GM12801 (cell line): ENCODE results near the gene SLC10A1.

Experiments used
- TF ChIP-seq, protein P1 (sequence below): IDR thresholded peaks from one replicate; pipeline ENCODE4 v1.5.1; 2011; ENCODE audit warnings: control low read depth; ENCODE audit not compliant: insufficient read length; ENCODE audit errors: extremely low read depth

SLC10A1 gene

DNA sequence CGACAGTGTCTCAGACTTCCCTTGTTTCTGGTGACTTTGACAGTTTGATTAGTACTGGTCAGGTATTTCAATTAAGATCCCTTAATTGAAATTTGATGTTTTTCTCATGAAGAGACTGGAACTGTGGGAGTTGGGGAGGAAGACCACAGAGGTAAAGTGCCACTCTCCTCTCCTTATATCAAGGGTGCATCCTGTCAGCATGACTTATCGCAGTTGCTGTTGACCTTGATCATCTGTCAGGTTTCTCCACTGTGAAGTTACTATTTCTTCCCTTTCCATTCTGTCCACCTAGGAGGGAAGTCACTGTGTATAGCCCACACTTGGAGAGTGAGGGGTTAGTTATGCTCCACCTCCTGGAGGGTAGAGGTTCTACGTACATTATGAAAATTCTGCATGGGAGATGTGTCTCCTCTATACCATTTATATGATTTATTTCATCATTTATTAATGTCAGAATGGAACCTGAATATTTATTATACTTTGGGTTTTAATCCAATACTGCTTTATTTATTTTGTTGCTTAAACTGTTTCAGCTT lies 41.9 kb upstream of the SLC10A1 start:
- TF ChIP-seq, protein P1, sequence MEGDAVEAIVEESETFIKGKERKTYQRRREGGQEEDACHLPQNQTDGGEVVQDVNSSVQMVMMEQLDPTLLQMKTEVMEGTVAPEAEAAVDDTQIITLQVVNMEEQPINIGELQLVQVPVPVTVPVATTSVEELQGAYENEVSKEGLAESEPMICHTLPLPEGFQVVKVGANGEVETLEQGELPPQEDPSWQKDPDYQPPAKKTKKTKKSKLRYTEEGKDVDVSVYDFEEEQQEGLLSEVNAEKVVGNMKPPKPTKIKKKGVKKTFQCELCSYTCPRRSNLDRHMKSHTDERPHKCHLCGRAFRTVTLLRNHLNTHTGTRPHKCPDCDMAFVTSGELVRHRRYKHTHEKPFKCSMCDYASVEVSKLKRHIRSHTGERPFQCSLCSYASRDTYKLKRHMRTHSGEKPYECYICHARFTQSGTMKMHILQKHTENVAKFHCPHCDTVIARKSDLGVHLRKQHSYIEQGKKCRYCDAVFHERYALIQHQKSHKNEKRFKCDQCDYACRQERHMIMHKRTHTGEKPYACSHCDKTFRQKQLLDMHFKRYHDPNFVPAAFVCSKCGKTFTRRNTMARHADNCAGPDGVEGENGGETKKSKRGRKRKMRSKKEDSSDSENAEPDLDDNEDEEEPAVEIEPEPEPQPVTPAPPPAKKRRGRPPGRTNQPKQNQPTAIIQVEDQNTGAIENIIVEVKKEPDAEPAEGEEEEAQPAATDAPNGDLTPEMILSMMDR, result no peak

DNA sequence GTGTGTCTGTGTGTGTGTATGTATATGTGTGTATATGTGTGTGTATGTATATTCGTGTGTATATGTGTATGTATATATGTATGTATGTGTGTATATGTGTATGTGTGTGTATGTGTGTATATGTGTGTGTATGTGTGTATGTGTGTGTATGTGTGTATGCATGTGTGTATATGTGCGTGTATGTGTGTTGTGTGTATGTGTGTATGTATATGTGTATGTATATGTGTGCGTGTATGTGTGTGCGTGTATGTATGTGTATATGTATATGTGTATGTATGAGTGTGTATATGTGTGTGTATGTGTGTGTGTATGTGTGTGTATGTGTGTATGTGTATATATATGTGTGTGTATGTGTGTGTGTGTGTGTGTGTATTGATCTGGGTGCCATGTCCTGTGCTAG lies 31.8 kb upstream of the SLC10A1 start:
- TF ChIP-seq, protein P1, result no peak

- TF ChIP-seq, protein P1, result no peak
These were observed 31.3 kb upstream of the SLC10A1 start for GRCh38 chr14:69828354-69828753.

- TF ChIP-seq, protein P1, result no peak
These were observed 30.5 kb upstream of the SLC10A1 start for GRCh38 chr14:69827560-69827959.

GRCh38 chr14:69822456-69822855 lies 25.4 kb upstream of the SLC10A1 start:
- TF ChIP-seq, protein P1, result no peak

- TF ChIP-seq, protein P1, result no peak
These were observed 23.9 kb upstream of the SLC10A1 start for GRCh38 chr14:69820991-69821390.

DNA sequence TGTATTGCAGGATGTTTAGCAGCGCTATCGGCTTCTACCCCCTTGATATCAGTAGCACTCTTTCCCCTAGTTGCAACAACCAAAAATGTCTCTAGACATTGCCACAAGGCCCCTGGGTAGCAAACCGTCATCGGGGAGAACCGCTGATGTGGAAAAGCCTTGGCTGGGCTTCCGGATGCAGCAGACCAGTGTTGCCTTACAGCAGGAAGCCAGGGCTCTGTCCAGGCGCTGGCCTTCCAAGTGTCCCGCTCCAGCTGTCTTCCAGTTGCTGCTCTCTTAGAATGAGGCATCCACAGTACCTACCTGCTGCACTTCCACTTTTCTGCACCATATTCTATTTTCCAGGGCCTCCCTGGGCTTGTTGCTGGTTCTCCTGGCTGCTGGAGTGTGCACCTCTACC lies 22.6 kb upstream of the SLC10A1 start:
- TF ChIP-seq, protein P1, result no peak
